Measurements from ENCODE around the gene LYVE1.
"Not testable (repeated sequence)": the region's sequence is repeated elsewhere in the genome, so short reads cannot be mapped to it uniquely, and the experiment has no call there.

The LYVE1 gene

DNA sequence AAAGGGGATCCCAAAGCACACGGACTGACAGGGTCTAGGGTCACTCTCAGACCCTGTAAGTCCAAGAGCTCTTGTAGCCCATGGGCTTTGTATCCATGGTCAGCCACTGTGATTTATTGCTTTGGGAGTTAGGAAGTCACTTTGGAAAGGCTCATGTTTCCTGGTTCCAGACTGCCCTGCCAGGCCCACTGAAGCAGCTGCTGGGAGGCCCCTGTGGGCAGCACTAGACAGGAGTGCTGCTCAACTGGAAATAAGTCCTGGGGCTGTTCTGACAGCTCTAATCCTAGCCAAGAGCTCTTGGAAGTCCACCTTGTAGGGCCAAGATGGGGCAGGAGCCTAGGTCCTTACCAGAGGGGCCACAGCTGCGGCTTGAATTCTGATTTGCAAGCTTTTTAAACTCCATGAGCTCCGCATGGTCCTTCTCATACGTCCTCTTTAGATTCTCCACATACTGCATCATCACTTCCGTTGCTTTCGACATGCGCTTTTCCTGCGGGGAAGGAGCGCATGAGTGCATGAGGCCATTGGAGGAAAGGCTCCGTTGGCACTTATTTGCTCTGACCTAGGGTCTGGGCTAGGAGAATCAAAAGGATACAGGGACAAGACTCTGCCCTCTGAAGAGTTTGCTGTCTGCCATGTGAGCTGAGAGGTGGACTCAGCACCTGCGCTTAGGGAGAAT is 32.2 kb upstream of the LYVE1 start:
- CTCF ChIA-PET, result no interaction called here
- Mint-ChIP-seq H3K36me3 (no peaks in the 10 kb centered on the region), H3K4me1 (peaks cover 7% of the 10 kb centered on the region), H3K27me3 (no peaks in the 10 kb centered on the region), H3K9me3 (no peaks in the 10 kb centered on the region), H3K27ac (no peak overlapping the region), H3K4me3 (no peak overlapping the region)
- no peak for DNase-seq

DNA sequence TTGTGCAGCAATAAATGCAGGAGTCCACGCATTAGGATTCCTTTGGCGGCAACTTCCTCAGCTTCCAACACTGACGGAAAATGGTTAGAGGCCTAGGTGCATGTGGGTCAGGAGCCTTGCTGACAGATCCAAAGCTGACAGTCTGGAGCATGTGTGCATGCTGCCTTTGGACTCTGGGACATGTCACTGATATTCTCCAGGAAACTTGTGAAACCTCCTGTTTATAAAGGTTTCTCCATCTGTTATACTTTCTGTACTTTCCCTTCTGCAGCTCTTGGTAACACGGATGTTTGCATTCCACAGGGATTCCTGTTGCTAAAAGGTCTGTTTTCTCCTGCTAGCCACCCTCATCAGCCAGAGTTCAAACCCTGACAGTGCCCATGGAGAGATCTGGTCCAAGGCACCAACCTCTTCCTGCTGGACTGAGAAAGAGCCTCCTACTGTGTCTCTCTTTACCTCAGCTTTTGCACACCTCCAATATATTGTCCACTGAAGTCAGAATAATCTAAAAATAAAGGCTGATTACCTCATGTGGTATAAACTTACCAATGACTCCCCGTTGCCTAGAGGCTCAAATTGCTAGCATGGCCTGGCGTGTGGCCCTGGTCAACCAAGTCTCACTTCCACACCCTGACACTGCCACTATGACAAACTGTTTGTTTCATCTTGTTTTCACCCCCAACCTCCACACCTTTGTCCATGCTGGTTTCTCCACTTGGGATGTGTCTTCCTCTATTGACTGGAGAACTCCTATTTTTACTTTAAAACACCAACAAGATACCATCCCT is 31.1 kb upstream of the LYVE1 start:
- no peak for DNase-seq
- Mint-ChIP-seq H3K36me3 (no peaks in the 10 kb centered on the region), H3K27me3 (no peaks in the 10 kb centered on the region), H3K27ac (no peak overlapping the region), H3K9me3 (no peaks in the 10 kb centered on the region), H3K4me3 (no peak overlapping the region), H3K4me1 (peaks cover 7% of the 10 kb centered on the region)
- CTCF ChIA-PET, result no interaction called here

DNA sequence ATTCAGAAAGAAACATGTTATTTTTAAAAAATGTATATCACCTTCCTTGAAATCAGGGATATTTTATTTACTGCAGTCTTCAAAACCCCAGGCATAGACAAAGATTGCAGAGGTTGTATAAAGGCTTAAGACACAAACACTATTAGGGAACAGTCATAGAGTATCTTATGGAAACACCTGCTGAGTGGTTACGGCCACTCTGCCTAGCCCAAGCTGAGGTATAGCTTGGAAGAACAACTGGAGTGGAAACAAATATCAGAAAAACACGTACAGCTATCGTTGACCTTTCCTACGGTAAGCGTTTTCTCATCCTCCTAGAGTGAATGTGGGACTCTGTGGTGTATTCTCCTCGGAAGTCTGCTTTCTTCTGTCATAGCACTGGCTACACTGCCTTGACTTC is 30.4 kb upstream of the LYVE1 start:
- no peak for DNase-seq
- no peaks in the 10 kb centered on the region for H3K36me3 Mint-ChIP-seq
- H3K4me1 Mint-ChIP-seq, result peaks cover 6% of the 10 kb centered on the region
- CTCF ChIA-PET, result interaction anchor here (0.7 kb wide), 1 partner anchor 11 kb away, joined by 7 read pairs; no protein-coding TSS in a partner anchor
- no peaks in the 10 kb centered on the region for H3K9me3 Mint-ChIP-seq
- H3K4me3 Mint-ChIP-seq, result no peak overlapping the region
- no peak overlapping the region for H3K27ac Mint-ChIP-seq
- peaks cover 3% of the 10 kb centered on the region for H3K27me3 Mint-ChIP-seq

DNA sequence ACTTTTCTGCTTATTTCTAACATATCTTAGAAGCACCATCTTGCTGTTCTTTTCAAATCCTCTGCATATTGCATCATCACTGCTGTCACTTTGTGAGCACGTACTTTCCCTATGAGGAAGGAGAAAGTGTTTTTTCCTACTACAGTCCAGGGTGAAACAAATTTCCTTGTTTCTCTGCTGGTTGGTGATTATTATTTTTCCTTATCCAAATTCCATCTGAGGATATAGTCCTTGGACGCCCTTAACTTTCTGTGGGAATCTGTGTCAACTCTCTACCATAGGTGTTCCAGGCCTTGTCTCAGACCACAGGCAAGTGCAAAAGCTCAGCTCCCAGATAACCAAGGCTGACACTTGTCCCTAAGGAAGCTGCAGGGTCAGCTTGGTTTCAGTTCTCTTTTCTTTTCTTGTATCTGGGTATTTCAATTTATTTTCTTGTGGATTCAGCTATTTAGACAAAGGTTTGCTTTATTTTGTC is 29.4 kb upstream of the LYVE1 start:
- CTCF ChIA-PET, result no interaction called here
- peaks cover 9% of the 10 kb centered on the region for H3K27me3 Mint-ChIP-seq
- no peaks in the 10 kb centered on the region for H3K36me3 Mint-ChIP-seq
- no peak overlapping the region for H3K4me3 Mint-ChIP-seq
- H3K9me3 Mint-ChIP-seq, result no peaks in the 10 kb centered on the region
- no peak overlapping the region for H3K27ac Mint-ChIP-seq
- DNase-seq, result no peak
- H3K4me1 Mint-ChIP-seq, result peaks cover 6% of the 10 kb centered on the region

DNA sequence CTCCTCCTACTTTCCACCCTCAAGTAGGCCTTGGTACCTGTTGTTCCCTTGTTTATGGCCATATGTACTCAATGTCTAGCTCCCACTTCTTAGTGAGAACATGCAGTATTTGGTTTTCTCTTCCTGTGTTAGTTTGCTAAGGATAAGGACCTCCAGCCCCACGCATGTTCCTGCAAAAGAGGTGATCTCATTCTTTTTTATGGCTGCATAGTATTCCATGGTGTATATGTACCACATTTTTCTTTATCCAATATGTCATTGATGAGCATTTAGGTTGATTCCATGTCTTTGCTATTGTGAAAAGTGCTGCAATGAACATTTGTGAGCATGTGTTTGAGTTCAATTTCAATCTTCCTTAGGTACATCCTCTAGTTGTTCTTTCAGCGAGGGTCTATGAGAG is 27.4 kb upstream of the LYVE1 start:
- CTCF ChIA-PET, H3K27ac Mint-ChIP-seq, H3K36me3 Mint-ChIP-seq, H3K4me3 Mint-ChIP-seq, DNase-seq, H3K4me1 Mint-ChIP-seq, H3K9me3 Mint-ChIP-seq: not testable (repeated sequence)
- H3K27me3 Mint-ChIP-seq, result peaks cover 17% of the 10 kb centered on the region

DNA sequence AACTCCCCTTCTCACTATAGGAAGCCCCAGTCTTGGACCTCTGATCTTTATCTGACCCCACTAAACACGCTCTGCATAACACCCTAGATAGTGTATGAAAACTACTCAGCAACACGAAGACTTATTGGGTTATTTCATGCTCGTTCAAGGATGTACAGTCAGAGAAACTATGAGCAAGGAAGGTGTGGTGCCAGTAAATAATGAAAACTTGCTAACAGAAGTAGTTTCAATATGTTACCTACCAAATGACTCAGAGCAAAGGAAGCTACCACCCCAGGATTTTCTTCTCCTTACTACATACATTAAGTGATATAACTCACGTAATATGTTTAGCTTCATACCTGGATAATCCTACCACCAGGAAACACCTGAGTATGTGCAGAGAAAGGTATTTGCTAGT is 25.9 kb upstream of the LYVE1 start:
- no peak overlapping the region for H3K4me3 Mint-ChIP-seq
- H3K4me1 Mint-ChIP-seq, result peaks cover 11% of the 10 kb centered on the region
- no peaks in the 10 kb centered on the region for H3K36me3 Mint-ChIP-seq
- no peak for DNase-seq
- H3K9me3 Mint-ChIP-seq, result no peaks in the 10 kb centered on the region
- H3K27me3 Mint-ChIP-seq, result peaks cover 25% of the 10 kb centered on the region
- no peak overlapping the region for H3K27ac Mint-ChIP-seq
- CTCF ChIA-PET, result no interaction called here

- Mint-ChIP-seq H3K9me3 (no peaks in the 10 kb centered on the region), H3K27ac (no peak overlapping the region), H3K4me3 (no peak overlapping the region), H3K36me3 (no peaks in the 10 kb centered on the region), H3K4me1 (peaks cover 19% of the 10 kb centered on the region), H3K27me3 (peaks cover 25% of the 10 kb centered on the region)
- CTCF ChIA-PET, result no interaction called here
- DNase-seq, result no peak
These were observed 23.9 kb upstream of the LYVE1 start for GRCh38 chr11:10592331-10592730.

- Mint-ChIP-seq H3K9me3 (no peaks in the 10 kb centered on the region), H3K27ac (no peak overlapping the region), H3K4me1 (peaks cover 19% of the 10 kb centered on the region), H3K4me3 (no peak overlapping the region), H3K27me3 (peaks cover 25% of the 10 kb centered on the region), H3K36me3 (no peaks in the 10 kb centered on the region)
- no peak for DNase-seq
- CTCF ChIA-PET, result no interaction called here
These were observed 23.3 kb upstream of the LYVE1 start for GRCh38 chr11:10591741-10592140.

DNA sequence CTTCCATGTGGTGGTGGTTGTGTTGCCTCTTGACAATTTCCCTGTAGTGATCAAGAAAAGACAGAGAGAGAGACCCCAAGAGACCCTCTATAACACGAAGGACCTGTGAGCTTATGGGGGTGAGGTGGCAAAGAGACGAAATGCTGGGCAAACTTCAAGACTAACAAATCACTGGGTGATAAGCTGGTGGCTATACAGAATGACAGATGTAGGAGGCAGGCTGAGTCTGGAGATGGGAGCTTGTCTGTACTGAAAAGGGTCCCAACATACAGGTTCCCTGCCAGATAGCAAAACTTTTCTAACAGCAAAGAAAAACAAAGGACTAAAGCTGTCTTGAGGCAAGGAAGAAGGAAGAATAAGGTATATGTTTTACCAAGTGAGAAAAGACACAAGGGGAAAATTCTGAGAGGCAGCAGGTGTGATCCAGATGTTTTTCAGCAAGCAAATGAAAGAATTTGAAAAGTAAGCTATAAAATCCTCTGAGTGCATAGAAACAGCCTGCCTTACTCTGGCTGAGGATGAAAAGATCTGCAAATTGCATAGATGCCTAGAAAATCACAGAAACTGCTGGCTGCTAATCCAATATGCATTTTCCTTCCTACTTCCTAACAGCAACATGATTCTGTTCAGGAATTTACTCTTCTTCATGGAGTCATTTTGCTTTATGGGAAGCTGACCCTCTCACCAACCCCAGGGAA is 21.9 kb upstream of the LYVE1 start:
- Mint-ChIP-seq H3K36me3 (no peaks in the 10 kb centered on the region), H3K9me3 (no peaks in the 10 kb centered on the region), H3K27ac (no peak overlapping the region), H3K27me3 (peaks cover 36% of the 10 kb centered on the region), H3K4me3 (no peak overlapping the region), H3K4me1 (peaks cover 19% of the 10 kb centered on the region)
- DNase-seq, result no peak
- CTCF ChIA-PET, result no interaction called here

- peaks cover 37% of the 10 kb centered on the region for H3K27me3 Mint-ChIP-seq
- no peaks in the 10 kb centered on the region for H3K36me3 Mint-ChIP-seq
- H3K9me3 Mint-ChIP-seq, result no peaks in the 10 kb centered on the region
- DNase-seq, result no peak
- no peak overlapping the region for H3K4me3 Mint-ChIP-seq
- CTCF ChIA-PET, result no interaction called here
- no peak overlapping the region for H3K27ac Mint-ChIP-seq
- peaks cover 13% of the 10 kb centered on the region for H3K4me1 Mint-ChIP-seq
These were observed 20.4 kb upstream of the LYVE1 start for GRCh38 chr11:10588904-10589303.

GRCh38 chr11:10587995-10588394 is 19.5 kb upstream of the LYVE1 start:
- Mint-ChIP-seq H3K4me3 (no peak overlapping the region), H3K36me3 (no peaks in the 10 kb centered on the region), H3K27ac (no peak overlapping the region), H3K27me3 (peaks cover 39% of the 10 kb centered on the region), H3K4me1 (peaks cover 13% of the 10 kb centered on the region), H3K9me3 (no peaks in the 10 kb centered on the region)
- CTCF ChIA-PET, result no interaction called here
- no peak for DNase-seq

DNA sequence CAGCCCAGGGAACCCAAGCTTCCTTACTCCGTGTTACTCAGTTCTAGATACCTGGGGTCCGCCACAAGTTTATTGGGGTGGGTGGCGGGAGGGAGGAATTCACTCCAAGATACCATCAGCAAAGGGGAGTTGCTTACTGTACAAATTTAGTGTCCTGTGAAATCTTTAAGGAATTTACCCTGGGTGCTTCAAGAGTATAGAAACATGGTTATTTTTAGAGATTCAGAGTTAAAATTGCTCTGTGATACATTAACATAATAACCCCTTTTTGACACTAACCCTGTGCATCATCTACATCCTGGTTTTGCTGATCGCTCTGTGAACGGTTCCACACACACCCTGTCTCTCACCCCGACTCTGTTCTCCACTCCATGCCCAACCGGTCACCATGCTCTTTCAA is 18.9 kb upstream of the LYVE1 start:
- Mint-ChIP-seq H3K27me3 (peaks cover 44% of the 10 kb centered on the region), H3K4me3 (no peak overlapping the region), H3K36me3 (no peaks in the 10 kb centered on the region), H3K9me3 (no peaks in the 10 kb centered on the region), H3K27ac (no peak overlapping the region), H3K4me1 (peaks cover 13% of the 10 kb centered on the region)
- CTCF ChIA-PET, result no interaction called here
- DNase-seq, result no peak

DNA sequence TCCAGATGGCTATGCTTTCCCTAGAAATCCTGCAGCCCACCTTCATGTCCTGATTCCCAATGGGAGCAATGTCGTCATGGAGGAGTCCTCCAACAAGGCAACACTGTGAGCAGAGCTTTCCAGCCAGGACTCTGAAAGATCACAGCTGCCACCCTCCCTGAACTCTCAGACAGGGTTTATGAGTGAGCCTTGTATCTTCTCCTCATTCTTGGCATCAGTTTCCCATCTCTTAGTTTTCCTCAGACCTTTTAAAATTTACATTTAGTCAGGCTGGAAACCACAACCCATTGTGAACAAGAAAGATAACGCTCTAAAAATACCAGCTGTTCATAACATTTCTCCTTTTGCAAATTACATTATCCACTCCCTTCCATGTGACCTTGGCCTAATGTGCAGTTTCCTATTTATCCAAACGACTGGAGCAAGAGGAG is 15.6 kb upstream of the LYVE1 start:
- CTCF ChIA-PET, result interaction anchor here (1.2 kb wide), 1 partner anchor 18 kb away, joined by 3 read pairs; no protein-coding TSS in a partner anchor
- H3K36me3 Mint-ChIP-seq, result no peaks in the 10 kb centered on the region
- no peak overlapping the region for H3K4me3 Mint-ChIP-seq
- peaks cover 45% of the 10 kb centered on the region for H3K27me3 Mint-ChIP-seq
- DNase-seq, result no peak
- no peak overlapping the region for H3K27ac Mint-ChIP-seq
- H3K4me1 Mint-ChIP-seq, result peaks cover 9% of the 10 kb centered on the region
- no peaks in the 10 kb centered on the region for H3K9me3 Mint-ChIP-seq

DNA sequence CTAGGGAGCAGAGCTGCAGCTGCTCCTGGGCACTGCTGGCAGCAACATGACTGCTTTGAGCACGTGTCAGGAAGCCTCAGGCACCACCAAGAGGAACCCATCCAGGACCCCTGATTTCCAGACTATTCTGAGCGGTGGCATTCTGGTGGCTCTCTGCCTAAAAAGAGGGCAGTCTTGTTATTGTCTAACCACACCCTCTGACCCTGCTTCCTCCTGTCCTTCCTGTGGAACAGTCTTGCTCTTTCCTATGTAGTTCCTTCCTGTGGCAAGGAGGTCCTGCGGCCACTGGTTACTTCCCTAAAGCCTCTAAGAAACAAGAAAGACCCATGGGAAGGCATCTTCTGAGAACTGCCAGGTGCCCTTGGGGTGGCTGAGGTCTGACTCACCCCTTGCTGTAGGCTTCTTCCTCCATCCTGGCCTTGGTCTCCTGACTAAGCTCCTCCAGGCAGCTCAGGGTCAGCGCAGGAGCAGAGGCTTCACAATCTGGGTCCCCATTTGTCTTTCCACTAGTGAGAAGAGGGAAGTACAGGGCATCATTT is 13.1 kb upstream of the LYVE1 start:
- Mint-ChIP-seq H3K4me3 (no peak overlapping the region), H3K9me3 (no peaks in the 10 kb centered on the region), H3K36me3 (no peaks in the 10 kb centered on the region), H3K4me1 (peaks cover 2% of the 10 kb centered on the region), H3K27me3 (peaks cover 60% of the 10 kb centered on the region), H3K27ac (no peak overlapping the region)
- CTCF ChIA-PET, result no interaction called here
- DNase-seq, result no peak

Data from activated naive CD4-positive, alpha-beta T cell treated with anti-CD3 and anti-CD28 coated beads, Interleukin-2, amount 10 ng/mL, durations not matched to agents 7 days and 5 days (primary cell).